ENCODE data around the gene MUC3A. TPM values are rescaled to one million over a fixed set of nuclear protein-coding genes. Genes with fewer than 3 reads are reported as not detected.

The MUC3A gene, protein sequence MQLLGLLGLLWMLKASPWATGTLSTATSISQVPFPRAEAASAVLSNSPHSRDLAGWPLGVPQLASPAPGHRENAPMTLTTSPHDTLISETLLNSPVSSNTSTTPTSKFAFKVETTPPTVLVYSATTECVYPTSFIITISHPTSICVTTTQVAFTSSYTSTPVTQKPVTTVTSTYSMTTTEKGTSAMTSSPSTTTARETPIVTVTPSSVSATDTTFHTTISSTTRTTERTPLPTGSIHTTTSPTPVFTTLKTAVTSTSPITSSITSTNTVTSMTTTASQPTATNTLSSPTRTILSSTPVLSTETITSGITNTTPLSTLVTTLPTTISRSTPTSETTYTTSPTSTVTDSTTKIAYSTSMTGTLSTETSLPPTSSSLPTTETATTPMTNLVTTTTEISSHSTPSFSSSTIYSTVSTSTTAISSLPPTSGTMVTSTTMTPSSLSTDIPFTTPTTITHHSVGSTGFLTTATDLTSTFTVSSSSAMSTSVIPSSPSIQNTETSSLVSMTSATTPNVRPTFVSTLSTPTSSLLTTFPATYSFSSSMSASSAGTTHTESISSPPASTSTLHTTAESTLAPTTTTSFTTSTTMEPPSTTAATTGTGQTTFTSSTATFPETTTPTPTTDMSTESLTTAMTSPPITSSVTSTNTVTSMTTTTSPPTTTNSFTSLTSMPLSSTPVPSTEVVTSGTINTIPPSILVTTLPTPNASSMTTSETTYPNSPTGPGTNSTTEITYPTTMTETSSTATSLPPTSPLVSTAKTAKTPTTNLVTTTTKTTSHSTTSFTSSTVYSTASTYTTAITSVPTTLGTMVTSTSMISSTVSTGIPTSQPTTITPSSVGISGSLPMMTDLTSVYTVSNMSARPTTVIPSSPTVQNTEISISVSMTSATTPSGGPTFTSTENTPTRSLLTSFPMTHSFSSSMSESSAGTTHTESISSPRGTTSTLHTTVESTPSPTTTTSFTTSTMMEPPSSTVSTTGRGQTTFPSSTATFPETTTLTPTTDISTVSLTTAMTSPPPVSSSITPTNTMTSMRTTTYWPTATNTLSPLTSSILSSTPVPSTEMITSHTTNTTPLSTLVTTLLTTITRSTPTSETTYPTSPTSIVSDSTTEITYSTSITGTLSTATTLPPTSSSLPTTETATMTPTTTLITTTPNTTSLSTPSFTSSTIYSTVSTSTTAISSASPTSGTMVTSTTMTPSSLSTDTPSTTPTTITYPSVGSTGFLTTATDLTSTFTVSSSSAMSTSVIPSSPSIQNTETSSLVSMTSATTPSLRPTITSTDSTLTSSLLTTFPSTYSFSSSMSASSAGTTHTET (N-terminal part only)
- total RNA-seq = under 1 TPM in 1 of 4 donors, not detected in 3; 0.22 TPM

GRCh38 chr7:100949227-100949932, at the start of gene MUC3A:
MUC3A (plus strand) TSS chr7:100949534; CDS start chr7:100949625, 91 bp downstream.
- Histone ChIP-seq H3K36me3 (no peaks in the 10 kb centered on the region), H3K9me3 (peaks cover 0 to 7% (median 0%) of the 10 kb centered on the region in 4 donors), H3K27ac (peak within 1 kb of the TSS in 1 of 4 donors; percentile 50), H3K27me3 (peaks cover 0 to 46% of the 10 kb centered on the region in 2 donors), H3K4me3 (peak within 1 kb of the TSS in 1 of 4 donors; percentile 23), H3K4me1 (no peaks in the 10 kb centered on the region)
- TF ChIP-seq, protein P1, sequence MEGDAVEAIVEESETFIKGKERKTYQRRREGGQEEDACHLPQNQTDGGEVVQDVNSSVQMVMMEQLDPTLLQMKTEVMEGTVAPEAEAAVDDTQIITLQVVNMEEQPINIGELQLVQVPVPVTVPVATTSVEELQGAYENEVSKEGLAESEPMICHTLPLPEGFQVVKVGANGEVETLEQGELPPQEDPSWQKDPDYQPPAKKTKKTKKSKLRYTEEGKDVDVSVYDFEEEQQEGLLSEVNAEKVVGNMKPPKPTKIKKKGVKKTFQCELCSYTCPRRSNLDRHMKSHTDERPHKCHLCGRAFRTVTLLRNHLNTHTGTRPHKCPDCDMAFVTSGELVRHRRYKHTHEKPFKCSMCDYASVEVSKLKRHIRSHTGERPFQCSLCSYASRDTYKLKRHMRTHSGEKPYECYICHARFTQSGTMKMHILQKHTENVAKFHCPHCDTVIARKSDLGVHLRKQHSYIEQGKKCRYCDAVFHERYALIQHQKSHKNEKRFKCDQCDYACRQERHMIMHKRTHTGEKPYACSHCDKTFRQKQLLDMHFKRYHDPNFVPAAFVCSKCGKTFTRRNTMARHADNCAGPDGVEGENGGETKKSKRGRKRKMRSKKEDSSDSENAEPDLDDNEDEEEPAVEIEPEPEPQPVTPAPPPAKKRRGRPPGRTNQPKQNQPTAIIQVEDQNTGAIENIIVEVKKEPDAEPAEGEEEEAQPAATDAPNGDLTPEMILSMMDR (IDR thresholded peaks at IDR 0.05) = no peak
- TF ChIP-seq POLR2A (IDR thresholded peaks at IDR 0.05) (no peak), EP300 (IDR thresholded peaks at IDR 0.05) (no peak)
- WGBS, 2 donors = 18 to 27% methylated on average over 21 to 24 of the region's 24 CpGs
- no peak for DNase-seq (ENCODE audit: low spot score in 2 of 2)

- DNase-seq (ENCODE audit: low spot score in 2 of 2) = no peak
- Histone ChIP-seq H3K4me3 (no peak overlapping the region), H3K27ac (no peak overlapping the region), H3K36me3 (no peaks in the 10 kb centered on the region), H3K27me3 (peaks cover 2 to 52% of the 10 kb centered on the region in 2 donors), H3K9me3 (peaks cover 0 to under 1% (median 0%) of the 10 kb centered on the region in 4 donors), H3K4me1 (peaks cover 0 to 14% (median 6%) of the 10 kb centered on the region in 4 donors)
- TF ChIP-seq POLR2A (IDR thresholded peaks at IDR 0.05) = no peak
- no peak for TF ChIP-seq EP300 (IDR thresholded peaks at IDR 0.05)
- TF ChIP-seq, protein P1 (IDR thresholded peaks at IDR 0.05) = no peak
- WGBS, 2 donors = 70 to 81% methylated on average over 2 of the region's 2 CpGs
Measured at GRCh38 chr7:100900978-100901377, 48.4 kb upstream of the MUC3A start.

DNA sequence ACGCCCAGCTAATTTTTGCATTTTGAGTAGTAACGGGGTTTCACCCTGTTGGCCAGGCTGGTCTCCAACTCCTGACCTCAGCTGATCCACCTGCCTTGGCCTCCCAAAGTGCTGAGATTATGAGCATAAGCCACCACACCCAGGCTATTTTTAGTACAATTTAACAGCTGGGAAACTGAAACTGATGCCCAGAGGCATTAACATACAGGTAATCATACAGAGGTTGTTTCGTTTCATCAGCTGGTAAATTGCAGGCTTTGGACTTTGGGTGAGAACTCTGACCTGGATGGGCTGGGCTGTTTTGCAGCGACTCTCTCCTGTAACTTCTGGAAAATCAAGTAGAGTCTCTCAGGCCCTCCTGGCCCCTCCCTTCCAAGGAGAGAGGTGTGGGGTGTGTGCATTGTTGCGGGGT, 47.4 kb upstream of the MUC3A start:
- H3K9me3 ChIP-seq = peaks cover 0 to 9% (median 0%) of the 10 kb centered on the region in 4 donors
- no peak overlapping the region for H3K27ac ChIP-seq
- no peak for TF ChIP-seq POLR2A (IDR thresholded peaks at IDR 0.05)
- TF ChIP-seq, protein P1 (IDR thresholded peaks at IDR 0.05) = no peak
- TF ChIP-seq EP300 (IDR thresholded peaks at IDR 0.05) = no peak
- peaks cover 0 to 6% (median 0%) of the 10 kb centered on the region in 4 donors for H3K4me1 ChIP-seq
- no peak for DNase-seq (ENCODE audit: low spot score in 2 of 2)
- 68 to 72% methylated on average over 5 of the region's 5 CpGs for WGBS, 2 donors
- no peak overlapping the region for H3K4me3 ChIP-seq
- H3K27me3 ChIP-seq = peaks cover 0 to 44% of the 10 kb centered on the region in 2 donors
- H3K36me3 ChIP-seq = no peaks in the 10 kb centered on the region

DNA sequence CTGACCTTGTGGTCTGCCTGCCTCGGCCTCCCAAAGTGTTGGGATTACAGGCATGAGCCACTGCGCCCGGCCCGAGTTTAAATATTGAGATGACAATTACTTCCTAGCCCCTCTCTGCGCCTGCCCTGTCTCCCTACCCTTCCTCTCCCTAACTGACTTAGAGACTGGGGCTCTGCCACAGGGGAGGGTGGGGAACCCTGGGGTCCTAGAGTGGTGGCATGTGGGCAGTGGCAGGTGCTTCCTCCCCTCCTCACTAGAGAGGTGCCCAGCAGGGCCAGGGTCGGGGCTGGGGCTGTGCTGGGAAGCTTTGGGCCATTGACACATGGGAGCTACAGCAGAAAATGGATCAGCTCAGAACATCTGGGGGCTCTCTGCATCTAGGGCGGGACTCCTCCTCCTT, 46.7 kb upstream of the MUC3A start:
- TF ChIP-seq, protein P1 (IDR thresholded peaks at IDR 0.05) = no peak
- TF ChIP-seq EP300 (IDR thresholded peaks at IDR 0.05) = no peak
- Histone ChIP-seq H3K36me3 (no peaks in the 10 kb centered on the region), H3K27ac (no peak overlapping the region), H3K4me1 (no peaks in the 10 kb centered on the region), H3K4me3 (no peak overlapping the region), H3K27me3 (peaks cover 0 to 38% of the 10 kb centered on the region in 2 donors), H3K9me3 (peaks cover 0 to 9% (median 0%) of the 10 kb centered on the region in 4 donors)
- DNase-seq (ENCODE audit: low spot score in 2 of 2) = no peak
- WGBS, 2 donors = 73 to 85% methylated on average over 7 of the region's 7 CpGs
